K562 (cell line): ENCODE results near the gene DDR1. TPM values are rescaled to one million over a fixed set of nuclear protein-coding genes. Genes with fewer than 3 reads are reported as not detected.

ENCODE experiments used
- CBX8 ChIP-seq: fragments of 200-600 bp; sonication (generic); IDR thresholded peaks from 2 replicates; pipeline ENCODE4 v1.6.1; 2012; ENCODE audit warnings: borderline replicate concordance, mixed run types, low read depth, mild to moderate bottlenecking, moderate library complexity, mixed read lengths, low read length, control low read depth, inconsistent platforms; ENCODE audit not compliant: poor library complexity, severe bottlenecking; ENCODE audit errors: extremely low read depth
- ETV6 ChIP-seq, 3 experiments: fragments of 150-350 bp in 1 of 3; sonication (generic) in 1 of 3; formaldehyde crosslinking in 1 of 3; IDR thresholded peaks; 2 replicates each; pipeline versions ENCODE4 v1.6.1 to v1.8.0; 2014 to 2022; ENCODE audit warnings: borderline replicate concordance in 2 of 3, low read depth in 2 of 3, antibody characterized with exemption in 1 of 3, low read length in 1 of 3, mild to moderate bottlenecking in 1 of 3, missing genetic modification reagents in 1 of 3
- HBP1 ChIP-seq: fragments of 450-650 bp; formaldehyde crosslinking; IDR thresholded peaks from 2 replicates; pipeline ENCODE4 v1.4.0; 2022; ENCODE audit warnings: missing genetic modification characterization
- HDAC8 ChIP-seq: fragments of 450-650 bp; IDR thresholded peaks from 2 replicates; pipeline ENCODE4 v1.6.1; 2016; ENCODE audit warnings: mild to moderate bottlenecking, missing genetic modification characterization, moderate library complexity, missing compliant biosample characterization
- HDGF ChIP-seq: fragments of 450-650 bp; IDR thresholded peaks from 2 replicates; pipeline ENCODE4 v1.6.1; 2016
- KDM4B ChIP-seq, 2 experiments: fragments of 450-650 bp in 1 of 2; sonication (generic) in 1 of 2; IDR thresholded peaks; 2 replicates each; pipeline ENCODE4 v1.6.1; 2016 to 2017; ENCODE audit warnings: borderline replicate concordance in 2 of 2, antibody characterized with exemption in 1 of 2, low read depth in 1 of 2, mild to moderate bottlenecking in 1 of 2
- KHSRP ChIP-seq: fragments of 450-650 bp; IDR thresholded peaks from 2 replicates; pipeline ENCODE4 v1.6.1; 2017
- LCOR ChIP-seq: sonication (generic); formaldehyde crosslinking; IDR thresholded peaks from 2 replicates; pipeline ENCODE4 v1.8.0; 2022; ENCODE audit warnings: mild to moderate bottlenecking, missing genetic modification reagents
- MECOM ChIP-seq: fragments of 250-450 bp; sonication (Bioruptor Pico); IDR thresholded peaks from 2 replicates; pipeline ENCODE4 v1.8.0; 2022; ENCODE audit warnings: inconsistent platforms
- NCOA1 ChIP-seq: fragments of 450-650 bp; IDR thresholded peaks from 2 replicates; pipeline ENCODE4 v1.6.1; 2016; ENCODE audit warnings: low read depth
- RUNX1 ChIP-seq: sonication (generic); IDR thresholded peaks from 2 replicates; pipeline ENCODE4 v1.6.1; 2016; ENCODE audit warnings: antibody characterized with exemption, low read depth
- SMARCC2 ChIP-seq: fragments of 450-650 bp; IDR thresholded peaks from 2 replicates; pipeline ENCODE4 v1.6.1; 2017; ENCODE audit warnings: antibody characterized with exemption, moderate library complexity, mild to moderate bottlenecking, low read depth
- SMC3 ChIP-seq: conservative IDR thresholded peaks from 2 replicates; pipeline ENCODE4 v1.6.1; 2011; ENCODE audit warnings: low read depth, low read length, improper control_type of control experiment; ENCODE audit not compliant: insufficient read depth
- ZNF263 ChIP-seq: sonication (generic); formaldehyde crosslinking; IDR thresholded peaks from 2 replicates; pipeline ENCODE4 v1.8.0; 2022; ENCODE audit warnings: mild to moderate bottlenecking, missing genetic modification reagents, borderline replicate concordance
- ZNF444 ChIP-seq: fragments of 250-450 bp; sonication (Bioruptor Pico); IDR thresholded peaks from 2 replicates; pipeline ENCODE4 v1.4.0; 2020; ENCODE audit warnings: mild to moderate bottlenecking, moderate library complexity
- ZNF780A ChIP-seq: fragments of 250-450 bp; sonication (Bioruptor Pico); IDR thresholded peaks from 2 replicates; pipeline ENCODE4 v1.5.0; 2021; ENCODE audit warnings: mild to moderate bottlenecking
- polyA plus RNA-seq, 8 experiments: library from polyadenylated mRNA; depleted of rRNA in 4 of 8; stranded (reverse) in 5 of 8; unstranded in 3 of 8; fragments of >200 nt; fragmentation: Nextera tagmentation in 2 of 8; fragmentation: Illumina TruSeq in 1 of 8; extraction: Ambion mirVana in 2 of 8; extraction: Trizol in 1 of 8; gene quantifications; 2 replicates each; pipeline versions ENCODE4 v1.2.1 to v1.2.3, GENCODE V29; 2011 to 2014; ENCODE audit warnings: inconsistent platforms in 1 of 8, missing spikeins in 1 of 8
- total RNA-seq, 7 experiments: library from RNA; depleted of rRNA in 6 of 7; stranded (reverse); fragments of >200 nt in 6 of 7; fragmentation: Illumina TruSeq in 2 of 7; extraction: Trizol in 2 of 7; gene quantifications; 2 replicates each; pipeline versions ENCODE4 v1.2.1 to v1.2.3, GENCODE V29; 2011 to 2021; ENCODE audit warnings: low replicate concordance in 1 of 7
- TF ChIP-seq, protein P1 (sequence below), 2 experiments: fragments of 450-650 bp in 1 of 2; sonication (generic) in 1 of 2; formaldehyde crosslinking in 1 of 2; IDR thresholded peaks; 2 replicates each; pipeline versions ENCODE4 v1.7.1 to v1.9.0; 2016 to 2022; ENCODE audit warnings: inconsistent platforms in 1 of 2, mild to moderate bottlenecking in 1 of 2, missing genetic modification reagents in 1 of 2

The DDR1 gene
- total and polyA plus RNA-seq, 9 of the 15 experiments (the other 6 are each of a cell fraction or from before 2014, with no cell fraction given) = 1.4 to 44.6 (median 12.2) TPM

GRCh38 chr6:30915591-30915946 is 31.2 kb downstream of the DDR1 start (continued):
- TF ChIP-seq HBP1 (CRISPR knock-in tag) = 0 out of 2 replicates have a peak, but pooled peaks have one; percentile 57
- TF ChIP-seq HDGF = 0 out of 2 replicates have a peak, but pooled peaks have one; percentile 69
- TF ChIP-seq ZNF780A (CRISPR knock-in tag) = no peak
- TF ChIP-seq, protein P1, sequence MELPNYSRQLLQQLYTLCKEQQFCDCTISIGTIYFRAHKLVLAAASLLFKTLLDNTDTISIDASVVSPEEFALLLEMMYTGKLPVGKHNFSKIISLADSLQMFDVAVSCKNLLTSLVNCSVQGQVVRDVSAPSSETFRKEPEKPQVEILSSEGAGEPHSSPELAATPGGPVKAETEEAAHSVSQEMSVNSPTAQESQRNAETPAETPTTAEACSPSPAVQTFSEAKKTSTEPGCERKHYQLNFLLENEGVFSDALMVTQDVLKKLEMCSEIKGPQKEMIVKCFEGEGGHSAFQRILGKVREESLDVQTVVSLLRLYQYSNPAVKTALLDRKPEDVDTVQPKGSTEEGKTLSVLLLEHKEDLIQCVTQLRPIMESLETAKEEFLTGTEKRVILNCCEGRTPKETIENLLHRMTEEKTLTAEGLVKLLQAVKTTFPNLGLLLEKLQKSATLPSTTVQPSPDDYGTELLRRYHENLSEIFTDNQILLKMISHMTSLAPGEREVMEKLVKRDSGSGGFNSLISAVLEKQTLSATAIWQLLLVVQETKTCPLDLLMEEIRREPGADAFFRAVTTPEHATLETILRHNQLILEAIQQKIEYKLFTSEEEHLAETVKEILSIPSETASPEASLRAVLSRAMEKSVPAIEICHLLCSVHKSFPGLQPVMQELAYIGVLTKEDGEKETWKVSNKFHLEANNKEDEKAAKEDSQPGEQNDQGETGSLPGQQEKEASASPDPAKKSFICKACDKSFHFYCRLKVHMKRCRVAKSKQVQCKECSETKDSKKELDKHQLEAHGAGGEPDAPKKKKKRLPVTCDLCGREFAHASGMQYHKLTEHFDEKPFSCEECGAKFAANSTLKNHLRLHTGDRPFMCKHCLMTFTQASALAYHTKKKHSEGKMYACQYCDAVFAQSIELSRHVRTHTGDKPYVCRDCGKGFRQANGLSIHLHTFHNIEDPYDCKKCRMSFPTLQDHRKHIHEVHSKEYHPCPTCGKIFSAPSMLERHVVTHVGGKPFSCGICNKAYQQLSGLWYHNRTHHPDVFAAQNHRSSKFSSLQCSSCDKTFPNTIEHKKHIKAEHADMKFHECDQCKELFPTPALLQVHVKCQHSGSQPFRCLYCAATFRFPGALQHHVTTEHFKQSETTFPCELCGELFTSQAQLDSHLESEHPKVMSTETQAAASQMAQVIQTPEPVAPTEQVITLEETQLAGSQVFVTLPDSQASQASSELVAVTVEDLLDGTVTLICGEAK (IDR thresholded peaks at IDR 0.05) = no peak
- TF ChIP-seq, protein P1 (CRISPR knock-in tag; IDR thresholded peaks at IDR 0.05) = no peak
- no peak for TF ChIP-seq RUNX1
- TF ChIP-seq LCOR (CRISPR knock-in tag) = peak; percentile 66; the same call in 1 of the 2 replicates
- TF ChIP-seq MECOM (CRISPR knock-in tag) = no peak
- no peak for TF ChIP-seq ZNF444
- peak; percentile 81 for TF ChIP-seq SMC3
- TF ChIP-seq KDM4B (IDR thresholded peaks at IDR 0.05; ENCODE audit: borderline replicate concordance in 2 of 2, low read depth in 1 of 2) = no peak
- no peak for TF ChIP-seq SMARCC2
- no peak for TF ChIP-seq ZNF263 (CRISPR knock-in tag)
- TF ChIP-seq CBX8 = no peak
- TF ChIP-seq ETV6 (IDR thresholded peaks at IDR 0.05; ENCODE audit: borderline replicate concordance in 1 of 2, low read depth in 2 of 2, low read length in 1 of 2) = no peak
- TF ChIP-seq ETV6 (CRISPR knock-in tag; IDR thresholded peaks at IDR 0.05; ENCODE audit: borderline replicate concordance) = no peak
- TF ChIP-seq NCOA1 = peak; percentile 17; the same call in 1 of the 2 replicates
- no peak for TF ChIP-seq KHSRP
- TF ChIP-seq HDAC8 (tag) = no peak
